LNCAP (cell line): ENCODE measurements around the gene DPT.

Experiments
- TF ChIP-seq, protein P1 (sequence below): fragments of 450-650 bp; IDR thresholded peaks from 2 replicates; pipeline ENCODE4 v1.5.1; 2017; ENCODE audit warnings: mild to moderate bottlenecking

DPT gene

GRCh38 chr1:168665975-168666374 is 63.0 kb downstream of the DPT start:
- TF ChIP-seq, protein P1, sequence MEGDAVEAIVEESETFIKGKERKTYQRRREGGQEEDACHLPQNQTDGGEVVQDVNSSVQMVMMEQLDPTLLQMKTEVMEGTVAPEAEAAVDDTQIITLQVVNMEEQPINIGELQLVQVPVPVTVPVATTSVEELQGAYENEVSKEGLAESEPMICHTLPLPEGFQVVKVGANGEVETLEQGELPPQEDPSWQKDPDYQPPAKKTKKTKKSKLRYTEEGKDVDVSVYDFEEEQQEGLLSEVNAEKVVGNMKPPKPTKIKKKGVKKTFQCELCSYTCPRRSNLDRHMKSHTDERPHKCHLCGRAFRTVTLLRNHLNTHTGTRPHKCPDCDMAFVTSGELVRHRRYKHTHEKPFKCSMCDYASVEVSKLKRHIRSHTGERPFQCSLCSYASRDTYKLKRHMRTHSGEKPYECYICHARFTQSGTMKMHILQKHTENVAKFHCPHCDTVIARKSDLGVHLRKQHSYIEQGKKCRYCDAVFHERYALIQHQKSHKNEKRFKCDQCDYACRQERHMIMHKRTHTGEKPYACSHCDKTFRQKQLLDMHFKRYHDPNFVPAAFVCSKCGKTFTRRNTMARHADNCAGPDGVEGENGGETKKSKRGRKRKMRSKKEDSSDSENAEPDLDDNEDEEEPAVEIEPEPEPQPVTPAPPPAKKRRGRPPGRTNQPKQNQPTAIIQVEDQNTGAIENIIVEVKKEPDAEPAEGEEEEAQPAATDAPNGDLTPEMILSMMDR: no peak

GRCh38 chr1:168664069-168664834 is 64.8 kb downstream of the DPT start:
- TF ChIP-seq, protein P1: no peak

DNA sequence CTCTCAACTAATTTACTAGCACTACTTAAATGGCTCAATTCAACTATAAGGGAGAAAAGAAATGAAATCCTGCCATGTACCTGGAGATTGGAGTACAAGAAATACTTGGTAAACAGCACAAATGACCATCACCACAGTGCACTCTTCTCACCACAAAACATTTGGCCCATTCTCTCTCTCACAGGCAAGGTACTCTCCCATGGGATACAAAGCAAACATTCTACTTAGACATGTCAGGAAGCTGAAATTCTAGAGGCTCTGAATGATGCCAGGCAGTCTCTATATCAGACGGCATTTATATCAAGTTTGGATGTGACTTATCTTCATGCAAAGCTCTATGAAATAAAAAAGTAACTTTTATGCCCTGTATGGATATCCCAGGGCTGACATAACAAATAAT is 72.5 kb downstream of the DPT start:
- TF ChIP-seq, protein P1: no peak

GRCh38 chr1:168654198-168654915 is 74.6 kb downstream of the DPT start:
- TF ChIP-seq, protein P1: no peak

- TF ChIP-seq, protein P1: no peak
Measured at GRCh38 chr1:168653567-168653966, 75.4 kb downstream of the DPT start.

GRCh38 chr1:168645721-168646120 is 83.3 kb downstream of the DPT start:
- TF ChIP-seq, protein P1: no peak
